HG02943 (cell line): ENCODE measurements around the gene LRRC38.
"Not testable (repeated sequence)": the region's sequence is repeated elsewhere in the genome, so short reads cannot be mapped to it uniquely, and the experiment has no call there.

ENCODE experiments used
- ATAC-seq: cut with Tn5 transposase; IDR thresholded peaks from one replicate; pipeline ENCODE4 v1.9.1; 2021; ENCODE audit warnings: mild to moderate bottlenecking, low read depth, moderate library complexity; ENCODE audit not compliant: unreplicated experiment

Gene LRRC38, protein sequence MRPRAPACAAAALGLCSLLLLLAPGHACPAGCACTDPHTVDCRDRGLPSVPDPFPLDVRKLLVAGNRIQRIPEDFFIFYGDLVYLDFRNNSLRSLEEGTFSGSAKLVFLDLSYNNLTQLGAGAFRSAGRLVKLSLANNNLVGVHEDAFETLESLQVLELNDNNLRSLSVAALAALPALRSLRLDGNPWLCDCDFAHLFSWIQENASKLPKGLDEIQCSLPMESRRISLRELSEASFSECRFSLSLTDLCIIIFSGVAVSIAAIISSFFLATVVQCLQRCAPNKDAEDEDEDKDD

DNA sequence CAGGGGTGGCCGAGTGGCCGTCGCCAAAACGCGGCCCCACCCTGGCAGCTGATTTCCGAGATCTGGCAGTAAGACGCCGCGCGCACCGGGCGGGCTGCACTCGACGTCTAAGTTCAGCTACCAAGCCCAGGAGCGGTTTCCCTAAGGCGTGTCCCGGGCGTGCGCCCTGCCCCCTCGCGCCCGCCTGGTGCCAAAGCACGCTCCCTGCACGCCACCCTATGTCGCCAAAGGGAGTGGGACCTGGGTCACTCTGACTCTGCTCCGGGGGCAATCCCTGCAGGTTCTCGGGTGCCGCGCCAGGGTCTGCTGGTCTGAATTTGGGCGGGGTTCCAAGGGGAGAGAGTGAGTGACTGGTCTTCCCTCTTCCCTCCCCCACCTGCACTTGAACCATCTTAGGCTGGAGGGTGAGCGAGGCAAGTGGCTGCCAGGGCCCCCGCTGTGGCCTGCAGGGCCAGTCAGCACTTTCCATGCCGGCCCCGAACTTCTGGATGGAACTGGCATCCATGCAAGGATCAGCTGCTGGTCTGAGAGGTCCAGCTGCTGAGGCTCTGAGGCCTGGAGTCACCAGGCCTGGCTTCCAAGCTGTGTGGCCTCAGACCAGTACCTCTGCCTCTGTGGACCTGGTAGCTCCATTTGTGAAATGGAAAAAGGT is at the start of gene LRRC38:
TSS of gene LRRC38 (minus strand) at position 109 of the 652 bp plus-strand sequence. CDS start 410 bp downstream, outside the sequence.
- no peak for ATAC-seq

DNA sequence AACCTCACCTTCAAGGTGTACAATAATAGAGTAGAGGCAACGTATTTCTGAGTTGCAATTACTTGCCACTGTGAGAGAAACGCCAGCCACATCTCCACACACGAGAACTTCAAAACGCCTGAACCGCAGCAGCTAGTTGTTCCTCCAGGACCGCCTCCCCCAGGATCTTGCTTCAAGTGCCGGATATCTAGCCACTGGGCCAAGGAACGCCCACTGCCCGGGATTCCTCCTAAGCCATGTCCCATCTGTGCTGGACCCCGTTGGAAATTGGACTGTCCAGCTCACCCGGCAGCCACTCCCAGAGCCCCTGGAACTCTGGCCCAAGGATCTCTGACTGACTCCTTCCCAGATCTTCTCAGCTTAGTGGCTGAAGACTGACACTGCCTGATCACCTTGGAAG is 49.2 kb upstream of the LRRC38 start:
- not testable (repeated sequence) for ATAC-seq

DNA sequence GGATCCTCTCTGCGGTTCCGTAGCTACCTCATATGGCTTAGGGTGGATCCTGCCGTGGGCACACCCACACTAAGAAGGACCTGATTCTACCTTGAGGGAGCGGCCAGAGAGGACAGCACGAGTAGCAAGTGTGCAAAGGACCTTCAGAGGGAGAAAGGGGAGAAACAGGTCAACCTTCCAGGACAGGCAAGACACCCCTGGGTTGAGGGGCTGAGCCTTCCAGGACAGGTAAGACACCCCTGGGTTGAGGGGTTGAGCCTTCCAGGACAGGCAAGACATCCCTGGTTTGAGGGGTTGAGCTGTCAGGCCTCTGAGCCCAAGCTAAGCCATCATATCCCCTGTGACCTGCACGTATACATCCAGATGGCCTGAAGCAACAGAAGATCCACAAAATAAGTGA is 46.7 kb upstream of the LRRC38 start:
- no peak for ATAC-seq

DNA sequence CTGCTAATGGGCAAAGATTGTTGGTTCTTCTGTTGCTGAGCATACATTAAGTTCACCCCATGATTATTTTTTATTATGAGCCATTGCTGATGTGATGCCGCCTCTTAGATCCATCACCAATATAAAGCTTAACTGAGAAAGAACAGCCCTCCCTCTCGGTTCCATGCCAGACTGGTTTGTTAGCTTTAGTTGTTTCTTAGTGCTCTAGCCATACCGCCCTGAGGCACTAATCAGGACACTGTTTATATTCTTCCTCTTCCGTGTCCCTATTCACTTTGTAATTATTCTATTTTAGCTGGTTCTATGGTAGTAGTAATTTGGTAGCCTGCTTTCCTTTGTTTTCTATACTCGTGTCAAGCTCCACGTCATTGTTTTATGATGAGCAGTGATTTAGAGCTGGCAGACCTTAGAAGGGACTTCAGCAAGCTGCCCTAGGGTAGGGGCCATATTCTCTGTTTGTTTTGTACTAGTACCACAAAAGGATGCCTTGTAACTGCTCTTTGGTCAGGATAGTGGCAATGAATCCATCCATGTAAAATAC is 42.5 kb upstream of the LRRC38 start:
- no peak for ATAC-seq

DNA sequence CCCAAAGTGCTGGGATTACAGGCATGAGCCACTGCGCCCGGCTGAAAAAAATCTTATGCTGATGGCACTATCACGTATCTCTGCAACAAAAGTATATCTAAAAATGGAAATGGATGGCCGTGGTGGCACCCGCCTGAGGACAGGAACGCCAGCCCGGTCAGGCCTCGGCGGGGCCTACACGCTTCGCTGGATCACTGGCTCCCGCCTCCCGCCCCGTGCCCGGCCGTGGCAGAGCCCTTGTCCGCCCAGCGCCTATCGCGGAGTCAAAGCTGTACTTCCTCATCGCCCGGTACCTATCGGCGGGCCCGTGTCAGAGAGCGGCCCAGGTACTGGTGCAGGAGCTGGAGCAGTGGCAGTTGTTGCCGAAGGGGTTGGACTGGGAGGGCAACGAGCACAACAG is 41.0 kb upstream of the LRRC38 start:
- no peak for ATAC-seq

DNA sequence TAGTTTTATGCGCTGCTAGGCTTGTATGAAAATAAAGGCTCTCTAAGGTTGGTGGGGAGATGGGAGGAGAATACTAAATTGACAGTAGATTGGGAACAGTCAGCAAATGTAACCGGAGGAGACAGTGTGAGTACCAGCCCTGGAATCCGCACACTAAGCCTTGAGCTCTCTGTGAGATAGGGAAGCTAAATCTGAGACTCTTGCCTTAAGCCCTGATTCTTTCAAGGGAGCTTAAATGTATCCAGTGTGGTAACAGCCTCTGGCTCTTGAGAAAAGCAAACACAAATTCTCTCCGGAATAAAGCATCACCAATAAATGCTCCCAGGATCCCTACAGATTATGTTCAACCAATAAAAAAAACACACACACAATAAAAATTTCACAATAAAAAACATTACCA is 36.9 kb upstream of the LRRC38 start:
- ATAC-seq = no peak

DNA sequence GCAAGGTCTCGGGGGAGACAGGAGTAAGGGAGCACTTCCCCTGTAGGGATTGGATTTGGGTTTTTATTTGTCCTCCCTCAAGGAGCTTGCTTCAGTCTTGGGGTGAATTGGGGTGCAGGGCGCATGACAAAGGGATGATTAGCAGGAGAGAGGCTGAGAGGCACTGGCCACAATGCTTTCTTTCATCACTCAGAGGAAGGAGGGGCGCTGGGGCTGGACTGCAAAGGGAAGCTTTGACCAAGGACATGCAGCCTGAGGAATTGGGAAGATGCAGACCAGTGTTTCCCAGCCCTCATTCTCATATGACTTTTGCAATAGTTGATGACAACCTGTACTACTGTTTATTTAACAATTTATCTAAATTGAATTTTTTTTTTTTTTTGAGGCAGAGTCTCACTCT is 35.7 kb upstream of the LRRC38 start:
- no peak for ATAC-seq

DNA sequence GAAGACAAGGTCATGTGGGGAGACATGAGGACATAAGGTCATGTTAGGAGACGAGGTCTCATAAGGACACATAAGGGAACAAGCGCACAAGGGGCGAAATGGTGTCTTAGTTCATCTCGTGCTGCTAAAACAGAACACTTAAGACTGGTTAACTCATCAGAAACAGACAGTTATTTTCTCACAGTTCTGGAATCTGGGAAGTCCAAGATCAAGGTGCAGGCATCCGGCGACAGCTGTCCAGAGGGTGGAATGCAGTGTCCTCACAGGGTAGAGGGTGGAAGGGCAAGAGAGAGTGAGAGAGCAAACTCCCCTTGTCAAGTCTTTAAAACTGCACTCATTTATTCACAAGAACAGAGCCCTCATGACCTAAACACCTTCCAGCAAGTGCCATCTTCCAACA is 35.2 kb upstream of the LRRC38 start:
- ATAC-seq = no peak

DNA sequence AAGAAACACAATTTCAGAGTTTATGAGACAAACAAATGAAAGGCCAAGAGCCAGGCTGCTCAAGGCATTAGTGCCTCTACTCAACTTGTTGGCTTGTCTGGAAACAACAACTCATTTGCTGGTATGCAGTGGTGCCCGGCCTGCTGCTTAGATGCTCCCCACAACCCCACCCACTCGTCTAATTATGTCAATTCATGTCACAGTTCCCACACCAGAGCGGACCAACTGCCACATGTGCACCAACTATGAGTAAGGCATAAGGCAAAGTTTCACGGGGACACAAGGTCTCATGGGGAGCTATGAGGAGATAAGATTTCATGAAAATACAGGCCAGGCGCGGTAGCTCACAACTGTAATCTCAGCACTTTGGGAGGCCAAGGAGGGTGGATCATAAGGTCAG is 34.5 kb upstream of the LRRC38 start:
- no peak for ATAC-seq

DNA sequence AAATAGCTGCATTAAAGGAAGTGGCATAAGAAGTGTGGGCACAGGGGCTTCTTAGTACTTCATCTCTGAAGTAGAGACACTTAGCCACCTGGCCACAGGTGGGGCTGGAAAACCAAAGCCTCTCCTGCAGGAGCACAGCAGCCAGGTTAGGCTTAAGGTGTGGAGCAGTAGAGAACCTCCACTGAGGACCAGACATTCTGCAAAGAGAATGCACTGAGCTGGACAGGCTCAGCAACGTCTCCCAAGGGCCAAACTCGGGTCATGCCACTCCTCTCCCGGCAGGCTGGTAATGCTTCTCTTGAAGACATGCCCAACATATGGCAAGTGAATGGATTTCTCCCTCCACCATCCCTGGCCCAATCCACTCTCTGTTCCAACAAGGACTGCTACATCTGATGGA is 33.0 kb upstream of the LRRC38 start:
- no peak for ATAC-seq

DNA sequence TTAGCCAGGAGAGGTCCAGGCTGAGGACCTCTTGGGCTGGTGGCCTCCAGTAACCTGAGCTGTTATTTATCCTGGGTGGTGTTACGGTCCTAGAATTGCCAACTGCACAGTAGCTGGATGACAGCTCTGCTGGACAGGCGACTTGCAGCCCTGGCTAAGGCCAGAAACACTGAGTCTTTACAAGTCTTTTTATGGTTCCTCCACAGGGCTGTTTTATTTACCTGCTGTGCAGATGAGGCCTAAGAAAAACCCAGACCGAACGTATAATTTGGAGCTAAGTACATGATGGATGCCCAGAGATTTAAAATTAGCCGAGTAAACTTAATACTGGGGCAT is 30.4 kb upstream of the LRRC38 start:
- no peak for ATAC-seq

DNA sequence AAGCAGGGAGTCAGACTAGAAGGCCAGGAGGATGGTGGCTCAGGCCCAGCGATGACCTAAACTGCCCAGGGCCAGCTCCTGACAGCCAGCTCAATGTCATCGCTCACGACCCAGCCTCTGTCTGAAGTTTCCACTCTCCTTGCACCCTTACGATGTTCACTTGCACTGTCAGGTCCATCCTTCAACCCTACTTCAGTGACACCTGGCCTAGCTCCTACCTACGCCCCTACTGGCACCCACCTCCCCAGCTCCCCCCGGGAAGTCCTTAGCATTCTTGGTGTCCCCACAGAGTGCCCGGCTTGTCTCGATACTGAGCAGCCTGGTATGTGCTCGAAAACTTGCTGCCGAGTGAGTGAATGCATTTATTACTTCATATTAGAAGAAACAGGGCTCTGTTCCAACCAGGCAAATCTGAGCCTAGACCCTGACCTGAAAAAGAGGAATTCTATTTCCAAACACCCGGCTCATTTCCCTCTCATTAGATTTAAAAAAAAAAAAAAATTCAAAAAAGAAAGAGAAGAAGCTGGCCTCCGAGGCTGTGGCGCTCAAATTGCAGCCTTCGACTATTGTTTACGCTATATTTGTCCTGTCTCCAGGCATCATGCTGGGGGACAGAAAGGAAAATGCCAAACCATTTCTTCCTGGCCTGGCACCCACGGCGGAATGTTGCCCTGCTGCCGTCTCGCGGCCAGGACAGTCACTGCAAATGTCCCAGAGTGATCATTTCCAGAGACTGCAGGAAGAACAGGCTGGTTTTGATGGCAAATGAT is 29.8 kb upstream of the LRRC38 start:
- no peak for ATAC-seq

DNA sequence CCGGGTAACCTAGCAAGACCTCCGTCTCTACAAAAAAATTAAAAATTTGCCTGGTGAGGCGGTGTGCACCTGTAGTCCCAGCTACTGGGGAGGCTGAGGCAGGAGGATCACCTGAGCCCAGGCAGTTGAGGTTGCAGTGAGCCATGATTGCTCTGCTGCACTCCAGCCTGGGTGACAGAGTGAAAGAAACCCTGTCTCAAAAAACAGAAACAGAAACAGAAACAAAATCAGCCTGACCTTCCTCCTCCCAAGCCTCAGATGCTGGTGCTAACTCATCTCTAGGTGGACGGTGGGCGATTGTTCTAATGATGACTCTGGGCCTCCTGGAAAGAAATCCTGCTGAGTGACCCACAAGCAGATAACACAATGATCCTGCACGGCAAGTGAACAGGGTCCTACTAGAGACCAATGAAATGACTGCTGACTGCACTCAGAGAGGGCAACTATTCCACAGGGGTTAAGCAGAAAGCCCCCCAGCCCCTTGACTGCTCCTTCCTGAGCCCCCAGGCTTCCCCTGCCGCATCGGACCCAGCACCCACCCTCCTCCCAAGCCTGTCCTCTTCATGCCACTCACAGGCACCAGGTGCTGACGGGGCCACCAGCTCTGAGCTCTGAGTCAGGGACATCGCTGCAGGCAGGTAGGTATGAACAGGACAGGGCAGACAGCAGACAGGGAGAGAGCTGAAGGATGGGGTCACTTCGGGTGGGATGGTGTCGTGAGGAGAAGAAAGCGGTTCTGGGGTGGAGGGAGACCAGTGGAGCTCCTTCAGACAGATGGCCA is 27.8 kb upstream of the LRRC38 start:
- no peak for ATAC-seq

DNA sequence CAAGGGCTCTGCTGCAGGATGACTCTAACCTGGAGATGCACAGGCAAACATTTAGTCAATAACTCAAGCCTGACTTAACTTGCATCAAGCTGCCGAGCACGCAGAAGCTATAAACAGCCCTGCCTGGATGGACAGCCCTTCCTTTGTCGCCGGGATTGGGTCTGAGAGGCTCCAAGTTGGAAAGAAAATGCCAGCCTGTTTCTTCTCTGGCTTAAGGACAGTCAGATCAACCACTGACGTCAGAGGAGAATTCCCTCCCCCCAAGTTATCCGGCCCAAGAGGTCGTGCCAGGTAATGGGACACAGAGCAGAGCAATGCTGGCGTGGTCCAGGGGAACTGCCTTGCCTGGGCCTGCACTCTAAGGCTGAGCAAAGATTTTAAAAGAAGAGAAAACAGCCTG is 27.1 kb upstream of the LRRC38 start:
- no peak for ATAC-seq

DNA sequence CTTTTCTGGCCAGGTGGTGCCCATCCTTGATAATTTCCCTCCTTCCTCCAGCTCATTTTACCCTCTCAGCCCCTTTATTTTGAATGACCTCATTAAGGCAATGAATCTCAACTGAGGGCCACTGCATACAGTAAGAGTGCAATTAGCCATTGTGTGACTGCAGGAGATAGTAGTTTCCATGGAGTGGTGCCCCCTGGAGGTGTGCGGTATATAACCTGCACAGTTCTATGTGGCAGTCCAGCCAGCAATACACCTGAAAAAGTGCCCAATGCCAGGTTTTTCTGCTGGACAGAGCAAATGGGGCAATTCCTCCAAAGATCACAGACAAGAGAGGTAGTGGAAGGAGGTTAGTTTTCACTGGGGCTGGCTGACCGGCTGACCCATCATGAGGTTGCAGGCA is 25.9 kb upstream of the LRRC38 start:
- no peak for ATAC-seq

DNA sequence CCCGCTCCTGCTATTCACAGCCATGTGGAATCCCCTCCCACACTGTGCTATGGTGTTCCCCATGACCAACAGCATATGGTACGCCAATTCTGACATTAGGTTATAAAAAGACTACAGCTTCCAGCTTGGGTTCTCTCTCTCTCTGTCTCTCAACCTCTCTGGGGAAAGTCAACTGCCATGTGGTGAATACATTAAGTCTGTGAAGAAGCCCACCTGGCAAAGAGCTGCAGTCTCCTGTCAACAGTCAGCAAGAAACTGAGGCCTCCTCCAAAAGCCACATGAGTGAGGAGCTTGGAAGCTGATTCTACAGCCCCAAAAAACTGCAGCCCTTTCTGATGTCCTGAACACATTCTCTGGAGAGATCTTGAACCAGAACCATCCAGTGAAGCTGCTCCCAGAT is 25.0 kb upstream of the LRRC38 start:
- no peak for ATAC-seq

DNA sequence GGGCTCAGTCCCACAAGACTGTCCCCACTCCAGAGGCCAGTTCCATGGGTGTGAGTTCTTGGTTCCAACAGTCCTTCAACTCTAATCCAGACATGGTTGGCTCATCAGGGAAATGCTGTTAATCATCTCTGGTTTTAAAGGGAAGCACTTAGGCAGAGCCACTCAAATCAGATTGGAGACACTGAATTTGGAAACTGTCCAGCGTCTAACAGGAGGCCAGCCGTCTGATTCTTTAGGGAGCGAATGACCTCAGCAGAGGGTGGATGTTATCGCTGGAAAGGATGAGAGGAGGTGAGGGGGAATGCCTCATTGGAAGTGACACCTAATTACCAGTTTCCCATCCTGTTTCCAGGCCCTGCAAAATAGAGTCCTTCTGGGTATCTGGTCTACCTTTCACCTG is 22.8 kb upstream of the LRRC38 start:
- no peak for ATAC-seq

DNA sequence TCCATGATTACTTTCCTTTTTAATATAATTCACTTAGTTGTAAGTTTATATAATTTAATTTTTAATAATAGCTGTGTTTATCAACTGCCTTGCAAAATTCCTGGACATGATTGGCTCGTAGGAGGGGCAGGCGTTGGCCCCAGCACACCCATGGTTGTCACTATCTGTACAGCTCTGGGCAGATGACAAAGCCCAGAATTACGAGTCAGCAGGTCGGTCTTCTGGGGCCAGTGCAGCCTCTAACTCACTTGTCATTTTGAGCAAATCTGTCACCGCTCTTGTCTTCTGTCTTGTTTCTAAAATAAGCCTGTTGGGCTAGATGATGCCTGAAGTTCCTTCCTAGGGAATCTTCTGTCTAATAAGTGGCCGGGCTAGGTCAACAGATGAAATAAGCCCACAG is 21.4 kb upstream of the LRRC38 start:
- ATAC-seq = no peak

DNA sequence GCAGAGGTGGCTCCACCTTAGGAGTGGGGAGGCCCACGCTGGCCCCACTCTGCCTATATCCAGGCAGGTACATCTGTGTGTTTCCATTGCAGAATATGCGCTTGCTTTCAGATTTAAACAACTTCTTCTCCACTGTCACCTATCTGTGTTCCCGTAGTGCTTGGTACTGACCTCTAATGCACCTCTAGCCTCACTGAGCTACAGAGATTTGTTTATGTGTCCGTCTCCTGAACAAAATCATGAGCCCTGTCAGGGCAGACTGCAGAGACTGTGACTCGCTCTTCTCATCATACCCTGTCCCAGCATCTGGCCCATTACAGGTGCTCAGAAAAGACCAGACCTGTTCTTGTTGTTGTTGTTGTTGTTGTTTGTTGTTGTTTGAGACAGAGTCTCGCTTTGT is 14.5 kb upstream of the LRRC38 start:
- ATAC-seq = no peak

DNA sequence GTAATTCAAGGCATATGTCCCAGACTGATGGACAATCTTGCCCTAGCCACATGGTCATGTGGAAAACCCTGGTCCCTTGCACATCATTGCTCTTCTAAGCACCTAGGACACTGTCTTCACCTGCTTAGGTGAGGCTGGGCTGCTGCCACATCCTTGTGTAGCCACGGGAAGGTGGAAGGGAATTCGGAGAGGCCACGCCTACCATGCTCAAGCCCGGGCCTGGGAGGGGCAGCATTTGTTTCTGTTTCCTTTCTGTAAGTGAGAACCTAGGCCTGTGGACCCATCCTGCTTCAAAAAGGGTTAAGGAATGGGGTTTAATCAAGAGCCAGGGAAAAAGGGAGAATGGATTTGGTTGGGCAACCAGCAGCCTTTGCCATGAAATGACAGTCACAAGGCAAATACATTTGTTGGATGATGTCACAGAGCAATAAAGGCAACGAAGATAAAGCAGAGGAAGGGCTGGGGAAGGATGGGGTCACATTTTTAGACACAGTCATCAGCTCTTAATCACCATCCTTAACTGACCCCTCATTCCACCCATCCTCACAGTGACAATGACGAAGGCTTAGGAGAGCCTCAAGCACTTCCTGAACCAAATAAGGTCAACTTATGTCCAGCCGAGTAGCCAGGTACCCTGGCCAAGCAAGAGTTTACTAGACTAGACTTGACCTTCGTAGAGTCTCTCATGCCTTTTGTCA is 10.1 kb upstream of the LRRC38 start:
- ATAC-seq = no peak
